GM12878 (cell line): Measurements from ENCODE around the gene PHF10. TPM values are rescaled to one million over a fixed set of nuclear protein-coding genes. Genes with fewer than 3 reads are reported as not detected.
"Not testable (repeated sequence)": the region's sequence is repeated elsewhere in the genome, so short reads cannot be mapped to it uniquely, and the experiment has no call there.

Experiments
- ATAC-seq: fragments of 200-7000 bp; cut with Tn5 transposase; 3 replicates; pipeline ENCODE4 v1.9.1; 2020; ENCODE audit warnings: mild to moderate bottlenecking, moderate library complexity
- BruUV-seq: library from RNA; stranded (reverse); fragments of 400-500 nt; replicated peaks from 2 replicates; lab custom pipeline; 2021; lab: Mats Ljungman, UMichigan
- CTCF ChIA-PET: fragments of 300-600 bp; sonication (Branson Sonifier 250); formaldehyde crosslinking; extraction: SDS; loops from one replicate; lab custom pipeline; 2021; ENCODE audit warnings: inconsistent platforms; lab: Yijun Ruan, JAX
- POLR2A ChIA-PET: fragments of 350-600 bp; formaldehyde crosslinking; extraction: SDS; loops from one replicate; lab custom pipeline; 2021; ENCODE audit warnings: inconsistent platforms; lab: Charles Lee
- RAD21 ChIA-PET: fragments of 300-600 bp; sonication (Branson Sonifier 250); formaldehyde crosslinking; loops from one replicate; lab custom pipeline; 2023; ENCODE audit warnings: antibody characterized with exemption; ENCODE audit not compliant: unreplicated experiment; lab: Charles Lee
- SMC1A ChIA-PET: fragments of 300-600 bp; sonication (Branson Sonifier 250); formaldehyde crosslinking; loops from one replicate; lab custom pipeline; 2023; ENCODE audit not compliant: unreplicated experiment, uncharacterized antibody; lab: Charles Lee
- DNase-seq: peaks from one replicate; pipeline ENCODE4 v3.0.0-alpha.2; 2011; ENCODE audit warnings: low read depth, low spot score
- FAIRE-seq: peaks from 3 replicates; lab custom pipeline; 2011; peaks lifted over from hg19 to GRCh38; lab: Jason Lieb, UNC
- H2AFZ ChIP-seq: 2 replicates; pipeline ENCODE4 v1.6.0; 2011; ENCODE audit warnings: low read depth, low read length, control low read depth; ENCODE audit not compliant: control insufficient read depth
- H3K27ac ChIP-seq: 2 replicates; pipeline ENCODE4 v1.5.1; 2011; ENCODE audit warnings: control low read depth; ENCODE audit not compliant: control insufficient read depth, insufficient read depth
- H3K27me3 ChIP-seq, 2 experiments: replicated peaks in 1 of 2; 2 replicates each; pipeline versions ENCODE4 v1.6.0 to v1.6.1; 2011; ENCODE audit warnings: low read length in 1 of 2; ENCODE audit not compliant: control insufficient read depth in 2 of 2, insufficient read depth in 2 of 2
- H3K36me3 ChIP-seq, 2 experiments: 2 replicates each; pipeline ENCODE4 v1.5.1; 2011; ENCODE audit warnings: low read length in 1 of 2; ENCODE audit not compliant: control insufficient read depth in 2 of 2, insufficient read depth in 2 of 2
- H3K4me1 ChIP-seq: 2 replicates; pipeline ENCODE4 v1.6.1; 2011; ENCODE audit warnings: mild to moderate bottlenecking, low read length, moderate library complexity, mixed read lengths; ENCODE audit not compliant: control insufficient read depth, insufficient read depth
- H3K4me2 ChIP-seq: 2 replicates; pipeline ENCODE4 v1.6.0; 2011; ENCODE audit warnings: control low read depth; ENCODE audit not compliant: control insufficient read depth, insufficient read depth
- H3K4me3 ChIP-seq: fragments of 200-600 bp; sonication (generic); 2 replicates; pipeline ENCODE4 v1.5.1; 2016
- H3K79me2 ChIP-seq: 2 replicates; pipeline ENCODE4 v1.6.0; 2011; ENCODE audit warnings: low read length; ENCODE audit not compliant: control insufficient read depth, insufficient read depth
- H3K9ac ChIP-seq: 2 replicates; pipeline ENCODE4 v1.8.0; 2011; ENCODE audit warnings: low read length, control low read depth, mixed read lengths; ENCODE audit not compliant: control insufficient read depth, insufficient read depth
- H3K9me3 ChIP-seq: replicated peaks from 3 replicates; pipeline ENCODE4 v1.5.1; 2011; ENCODE audit warnings: mild to moderate bottlenecking, low read length; ENCODE audit not compliant: control insufficient read depth, insufficient read depth
- H4K20me1 ChIP-seq: 2 replicates; pipeline ENCODE4 v1.6.0; 2011; ENCODE audit not compliant: control insufficient read depth, insufficient read depth
- HDAC6 ChIP-seq: fragments of 200-600 bp; sonication (generic); IDR thresholded peaks from one replicate; pipeline ENCODE4 v1.8.0; 2017; ENCODE audit warnings: antibody characterized with exemption; ENCODE audit not compliant: unreplicated experiment
- ZBTB33 ChIP-seq: fragments of 450-650 bp; IDR thresholded peaks from 2 replicates; pipeline ENCODE4 v1.6.1; 2017; ENCODE audit warnings: mild to moderate bottlenecking
- WGBS: methylation state at CpG from one replicate; pipeline ENCODE4 v1.1.6; 2016; ENCODE audit warnings: low lambda C conversion rate; ENCODE audit not compliant: insufficient replicate concordance, insufficient coverage; ENCODE audit errors: missing lambda C conversion rate; 5-methylcytosine and 5-hydroxymethylcytosine counted together
- in situ Hi-C: fragments of 300-500 bp; cut with MboI; formaldehyde crosslinking; loops from 9 replicates; pipeline ENCODE4 v1.14.3; 2018; ENCODE audit warnings: mixed read lengths
- intact Hi-C: fragments of 100-400 bp; cut with micrococcal nuclease; formaldehyde crosslinking; loops from one replicate; pipeline ENCODE4 v1.14.2; 2022; ENCODE audit not compliant: unreplicated experiment
- polyA plus RNA-seq, 11 experiments: library from polyadenylated mRNA; depleted of rRNA in 4 of 11; unstranded in 6 of 11; stranded (reverse) in 5 of 11; fragments of >200 nt; fragmentation: Nextera tagmentation in 4 of 11; fragmentation: Illumina TruSeq in 1 of 11; extraction: Ambion mirVana in 4 of 11; extraction: Trizol in 1 of 11; gene quantifications; 1 replicate in 1 of 11; 2 replicates in 10 of 11; pipeline versions ENCODE4 v1.2.1 to v1.2.3, GENCODE V29; 2011 to 2016; ENCODE audit warnings: inconsistent platforms in 2 of 11, missing spikeins in 2 of 11, low read depth in 1 of 11
- total RNA-seq, 4 experiments: library from RNA; depleted of rRNA in 3 of 4; stranded (reverse); fragments of >200 nt in 3 of 4; fragmentation: Illumina TruSeq in 1 of 4; extraction: Trizol in 1 of 4; gene quantifications; 2 replicates each; pipeline versions ENCODE4 v1.2.1 to v1.2.3, GENCODE V29; 2013 to 2021
- TF ChIP-seq, protein P1 (sequence below), 3 experiments: IDR thresholded peaks in 2 of 3; conservative IDR thresholded peaks in 1 of 3; 2 replicates each; pipeline ENCODE4 v1.5.1; 2011; ENCODE audit warnings: low read depth in 3 of 3, low read length in 3 of 3, mild to moderate bottlenecking in 3 of 3, control low read depth in 2 of 3, moderate library complexity in 2 of 3, inconsistent platforms in 1 of 3, mixed read lengths in 1 of 3; ENCODE audit not compliant: control insufficient read depth in 2 of 3, insufficient read depth in 1 of 3; ENCODE audit errors: extremely low read depth in 1 of 3

The PHF10 gene
- total and polyA plus RNA-seq, 10 of the 15 experiments (the other 5 are each of a cell fraction or from before 2014, with no cell fraction given) = 3.8 to 35.6 (median 15.8) TPM

DNA sequence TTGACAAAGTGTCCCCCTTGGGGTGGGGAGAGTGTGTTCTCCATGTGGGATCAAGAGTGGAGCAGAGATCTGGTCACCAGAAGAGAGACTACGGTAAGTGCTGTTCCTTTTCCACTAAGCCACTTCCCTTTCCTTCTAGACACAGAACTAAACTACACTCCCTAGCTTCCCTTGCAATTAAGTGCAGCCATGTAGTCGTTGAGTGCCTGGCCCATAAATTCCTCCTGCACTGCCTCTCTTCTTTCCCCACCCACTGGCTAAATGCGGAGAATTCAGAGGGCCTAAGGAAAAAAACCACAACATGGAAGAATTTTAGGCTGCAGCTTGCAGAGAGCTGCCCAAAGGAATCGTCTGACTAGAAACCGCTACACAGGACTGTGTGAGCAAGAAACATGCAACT is 24.0 kb downstream of the PHF10 start:
- ATAC-seq (no peak), DNase-seq (no peak), FAIRE-seq (no peak)
- Histone ChIP-seq H3K9me3 (no peaks in the 10 kb centered on the region; the same call in 2 of the 3 replicates), H3K4me2 (peak overlapping the region; percentile 57; the same call in 1 of the 2 replicates), H2AFZ (no peak overlapping the region), H3K27me3 (no peaks in the 10 kb centered on the region), H3K36me3 (peaks cover 0 to 4% of the 10 kb centered on the region in 2 experiments; a peak in 3 of 4 replicates), H3K4me3 (0 out of 2 replicates have a peak overlapping the region, but pooled peaks have one; percentile 99), H3K4me1 (peaks cover 7% of the 10 kb centered on the region), H4K20me1 (no peaks in the 10 kb centered on the region), H3K79me2 (peaks cover 42% of the 10 kb centered on the region), H3K9ac (no peak overlapping the region), H3K27ac (no peak overlapping the region)
- POLR2A ChIA-PET = interaction anchor here (1.4 kb wide), 1 partner anchor 7 kb away, joined by 3 read pairs; no protein-coding TSS in a partner anchor
- in situ Hi-C loops = loop anchor here (5.0 kb wide), 1 partner anchor 852 kb away; the partner anchor contains the start of genes PSMB1 and TBP
- CTCF ChIA-PET = no interaction called here
- intact Hi-C loops = loop anchor here (5.0 kb wide), 2 partner anchors 612 to 852 kb away; partner anchors contain the start of genes PSMB1 and TBP
- no peak for TF ChIP-seq HDAC6
- SMC1A ChIA-PET = no interaction called here
- WGBS = 86% methylated on average over 5 of the region's 5 CpGs
- no TSS peak for BruUV-seq
- RAD21 ChIA-PET = no interaction called here

- DNase-seq, POLR2A ChIA-PET, RAD21 ChIA-PET, H4K20me1 ChIP-seq, H3K9me3 ChIP-seq, H3K36me3 ChIP-seq, H3K27ac ChIP-seq, intact Hi-C loops, BruUV-seq, H2AFZ ChIP-seq, ATAC-seq, H3K9ac ChIP-seq, H3K27me3 ChIP-seq, in situ Hi-C loops, H3K4me2 ChIP-seq, SMC1A ChIA-PET, H3K4me3 ChIP-seq, H3K4me1 ChIP-seq, FAIRE-seq: not testable (repeated sequence)
- H3K79me2 ChIP-seq = peaks cover 16% of the 10 kb centered on the region
- CTCF ChIA-PET = interaction anchor here (1.3 kb wide), 1 partner anchor 93 kb away, joined by 3 read pairs; no protein-coding TSS in a partner anchor
- 97% methylated on average over 10 of the region's 10 CpGs for WGBS
- TF ChIP-seq ZBTB33 = peak; percentile 98
- TF ChIP-seq, protein P1, sequence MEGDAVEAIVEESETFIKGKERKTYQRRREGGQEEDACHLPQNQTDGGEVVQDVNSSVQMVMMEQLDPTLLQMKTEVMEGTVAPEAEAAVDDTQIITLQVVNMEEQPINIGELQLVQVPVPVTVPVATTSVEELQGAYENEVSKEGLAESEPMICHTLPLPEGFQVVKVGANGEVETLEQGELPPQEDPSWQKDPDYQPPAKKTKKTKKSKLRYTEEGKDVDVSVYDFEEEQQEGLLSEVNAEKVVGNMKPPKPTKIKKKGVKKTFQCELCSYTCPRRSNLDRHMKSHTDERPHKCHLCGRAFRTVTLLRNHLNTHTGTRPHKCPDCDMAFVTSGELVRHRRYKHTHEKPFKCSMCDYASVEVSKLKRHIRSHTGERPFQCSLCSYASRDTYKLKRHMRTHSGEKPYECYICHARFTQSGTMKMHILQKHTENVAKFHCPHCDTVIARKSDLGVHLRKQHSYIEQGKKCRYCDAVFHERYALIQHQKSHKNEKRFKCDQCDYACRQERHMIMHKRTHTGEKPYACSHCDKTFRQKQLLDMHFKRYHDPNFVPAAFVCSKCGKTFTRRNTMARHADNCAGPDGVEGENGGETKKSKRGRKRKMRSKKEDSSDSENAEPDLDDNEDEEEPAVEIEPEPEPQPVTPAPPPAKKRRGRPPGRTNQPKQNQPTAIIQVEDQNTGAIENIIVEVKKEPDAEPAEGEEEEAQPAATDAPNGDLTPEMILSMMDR (IDR thresholded peaks at IDR 0.05 in 2 of 3, conservative IDR thresholded peaks at IDR 0.05 in 1 of 3; ENCODE audit: control insufficient read depth in 2 of 3, extremely low read depth in 1 of 3, insufficient read depth in 1 of 3, low read depth in 3 of 3, low read length in 3 of 3) = peak in 2 of 3 experiments; percentile 18 to 19; a peak in 3 of 6 replicates
Observed at GRCh38 chr6:169697115-169697514, 27.2 kb downstream of the PHF10 start.
